Endodermal cell (in vitro differentiated cells): ENCODE measurements around the gene TADA3. TPM values are rescaled to one million over a fixed set of nuclear protein-coding genes. Genes with fewer than 3 reads are reported as not detected.

Experiments
- DNase-seq: peaks from one replicate; pipeline ENCODE4 v3.0.0-alpha.2; 2017
- H3K27ac ChIP-seq: 2 replicates; pipeline ENCODE4 v1.5.1; 2013; ENCODE audit warnings: mild to moderate bottlenecking, low read depth, low read length, moderate library complexity
- H3K27me3 ChIP-seq: 2 replicates; pipeline ENCODE4 v1.6.1; 2013; ENCODE audit warnings: mild to moderate bottlenecking, low read length, moderate library complexity; ENCODE audit not compliant: insufficient read depth, control insufficient read depth, poor library complexity, severe bottlenecking
- H3K36me3 ChIP-seq: 2 replicates; pipeline ENCODE4 v1.7.0; 2013; ENCODE audit warnings: mild to moderate bottlenecking, low read length, moderate library complexity; ENCODE audit not compliant: control insufficient read depth, insufficient read depth
- H3K4me1 ChIP-seq: one replicate; pipeline ENCODE4 v1.7.0; 2013; ENCODE audit warnings: low read length; ENCODE audit not compliant: control insufficient read depth, insufficient read depth
- H3K4me3 ChIP-seq: 2 replicates; pipeline ENCODE4 v1.5.1; 2013; ENCODE audit warnings: mild to moderate bottlenecking, low read length, moderate library complexity
- H3K9ac ChIP-seq: 2 replicates; pipeline ENCODE4 v1.6.1; 2013; ENCODE audit warnings: mild to moderate bottlenecking, low read length, moderate library complexity; ENCODE audit not compliant: poor library complexity, severe bottlenecking; ENCODE audit errors: extremely low read depth
- H3K9me3 ChIP-seq: 2 replicates; pipeline ENCODE4 v1.6.1; 2013; ENCODE audit warnings: mild to moderate bottlenecking, low read length, moderate library complexity; ENCODE audit not compliant: control insufficient read depth
- H3K27ac Mint-ChIP-seq: 2 replicates; pipeline ENCODE4 v1.8.0; 2020; ENCODE audit warnings: mixed read lengths
- H3K27me3 Mint-ChIP-seq: 2 replicates; pipeline ENCODE4 v1.8.0; 2021; ENCODE audit warnings: mild to moderate bottlenecking, mixed read lengths; ENCODE audit not compliant: insufficient read depth
- H3K36me3 Mint-ChIP-seq: 2 replicates; pipeline ENCODE4 v1.8.0; 2020; ENCODE audit warnings: low read depth, mixed read lengths
- H3K4me1 Mint-ChIP-seq: 2 replicates; pipeline ENCODE4 v1.8.0; 2020; ENCODE audit warnings: mixed read lengths
- H3K4me3 Mint-ChIP-seq: 2 replicates; pipeline ENCODE4 v1.8.0; 2020; ENCODE audit warnings: mild to moderate bottlenecking, moderate library complexity, mixed read lengths
- H3K9me3 Mint-ChIP-seq: 2 replicates; pipeline ENCODE4 v1.8.0; 2020; ENCODE audit warnings: mild to moderate bottlenecking, mixed read lengths
- CTCF ChIP-seq: fragments of 200-600 bp; sonication (generic); conservative IDR thresholded peaks from 2 replicates; pipeline ENCODE4 v1.5.0; 2021; ENCODE audit warnings: antibody characterized with exemption, mild to moderate bottlenecking
- WGBS, 2 experiments: methylation state at CpG; one replicate each; pipeline versions ENCODE4 v1.1.5 to v1.1.7; 2013; ENCODE audit warnings: missing lambda C conversion rate in 2 of 2, mixed read lengths in 1 of 2; ENCODE audit not compliant: insufficient coverage in 1 of 2, insufficient read length in 1 of 2; 5-methylcytosine and 5-hydroxymethylcytosine counted together
- total RNA-seq, 2 donors: library from RNA; stranded (reverse); fragmentation: NEBNext Ultra II Directional in 1 of 2; extraction: Animal tissue kit (Norgen Biotek cat#: 25700) in 1 of 2; gene quantifications; 2 replicates in 1 of 2; 3 replicates in 1 of 2; pipeline ENCODE4 v1.2.1, GENCODE V29; 2021

Gene TADA3
- total RNA-seq, 2 donors from 2014 or later: 52.4 to 62.0 TPM

- Mint-ChIP-seq H3K9me3 (no peaks in the 10 kb centered on the region), H3K4me3 (no peak overlapping the region), H3K27me3 (no peaks in the 10 kb centered on the region), H3K27ac (no peak overlapping the region), H3K4me1 (peaks cover 8% of the 10 kb centered on the region), H3K36me3 (peaks cover 61% of the 10 kb centered on the region)
- Histone ChIP-seq H3K27me3 (no peaks in the 10 kb centered on the region), H3K4me1 (peaks cover 3% of the 10 kb centered on the region), H3K9me3 (no peaks in the 10 kb centered on the region), H3K27ac (no peak overlapping the region), H3K4me3 (no peak overlapping the region), H3K36me3 (peaks cover 69% of the 10 kb centered on the region), H3K9ac (no peak overlapping the region)
- no peak for DNase-seq
- no peak for TF ChIP-seq CTCF
- WGBS, 2 experiments: 97 to 100% methylated on average over 3 to 5 of the region's 5 CpGs
Measured at GRCh38 chr3:9804996-9805395, 12.7 kb upstream of the TADA3 start.

GRCh38 chr3:9803494-9803893, 11.2 kb upstream of the TADA3 start:
- no peak overlapping the region for H3K27ac Mint-ChIP-seq
- no peak overlapping the region for H3K4me3 Mint-ChIP-seq
- Histone ChIP-seq H3K27ac (no peak overlapping the region), H3K4me1 (no peaks in the 10 kb centered on the region), H3K9ac (no peak overlapping the region), H3K4me3 (no peak overlapping the region), H3K36me3 (peaks cover 82% of the 10 kb centered on the region), H3K27me3 (no peaks in the 10 kb centered on the region), H3K9me3 (no peaks in the 10 kb centered on the region)
- no peak for DNase-seq
- no peak for TF ChIP-seq CTCF
- H3K9me3 Mint-ChIP-seq: no peaks in the 10 kb centered on the region
- H3K4me1 Mint-ChIP-seq: peaks cover 1% of the 10 kb centered on the region
- WGBS, 2 experiments: 100% methylated on average over 1 of the region's 1 CpG; no CpG with 5 or more reads in 1 of the 2 experiments
- no peaks in the 10 kb centered on the region for H3K27me3 Mint-ChIP-seq
- H3K36me3 Mint-ChIP-seq: peaks cover 70% of the 10 kb centered on the region

- Mint-ChIP-seq H3K9me3 (no peaks in the 10 kb centered on the region), H3K27me3 (no peaks in the 10 kb centered on the region), H3K4me3 (no peak overlapping the region), H3K27ac (no peak overlapping the region), H3K36me3 (peaks cover 75% of the 10 kb centered on the region), H3K4me1 (no peaks in the 10 kb centered on the region)
- Histone ChIP-seq H3K27me3 (no peaks in the 10 kb centered on the region), H3K4me1 (no peaks in the 10 kb centered on the region), H3K4me3 (no peak overlapping the region), H3K9ac (no peak overlapping the region), H3K27ac (no peak overlapping the region), H3K9me3 (no peaks in the 10 kb centered on the region), H3K36me3 (peaks cover 80% of the 10 kb centered on the region)
- TF ChIP-seq CTCF: peak; percentile 69
- WGBS, 2 experiments: 97 to 100% methylated on average over 3 to 5 of the region's 5 CpGs
- peak; percentile 63 for DNase-seq
Measured at GRCh38 chr3:9800529-9800928, 8.3 kb upstream of the TADA3 start.
